HG03196 (cell line): ENCODE data around the gene DOC2A.
"Not testable (repeated sequence)": the region's sequence is repeated elsewhere in the genome, so short reads cannot be mapped to it uniquely, and the experiment has no call there.

ENCODE experiments used
- ATAC-seq: cut with Tn5 transposase; IDR thresholded peaks from one replicate; pipeline ENCODE4 v1.9.1; 2021; ENCODE audit not compliant: unreplicated experiment

Gene DOC2A

GRCh38 chr16:30010844-30011713 lies at the start of gene DOC2A:
TSS of gene DOC2A (minus strand) at chr16:30011027. CDS start at chr16:30010222, 805 bp downstream.
- ATAC-seq, result no peak

GRCh38 chr16:30060346-30060745 lies 49.5 kb upstream of the DOC2A start:
- no peak for ATAC-seq

GRCh38 chr16:30054959-30055553 lies 44.2 kb upstream of the DOC2A start:
- no peak for ATAC-seq

GRCh38 chr16:30054451-30054850 lies 43.6 kb upstream of the DOC2A start:
- ATAC-seq, result no peak

- ATAC-seq, result peak; percentile 14
Measured at GRCh38 chr16:30053376-30054015, 42.7 kb upstream of the DOC2A start.

- ATAC-seq, result peak; percentile 64
Measured at GRCh38 chr16:30052671-30053372, 42.0 kb upstream of the DOC2A start.

- no peak for ATAC-seq
Measured at GRCh38 chr16:30051518-30051917, 40.7 kb upstream of the DOC2A start.

GRCh38 chr16:30049871-30050270 lies 39.0 kb upstream of the DOC2A start:
- no peak for ATAC-seq

GRCh38 chr16:30046588-30046987 lies 35.8 kb upstream of the DOC2A start:
- ATAC-seq, result no peak

- no peak for ATAC-seq
Measured at GRCh38 chr16:30046178-30046577, 35.4 kb upstream of the DOC2A start.

GRCh38 chr16:30041841-30042240 lies 31.0 kb upstream of the DOC2A start:
- no peak for ATAC-seq

- ATAC-seq, result not testable (repeated sequence)
Measured at GRCh38 chr16:30040690-30041089, 29.9 kb upstream of the DOC2A start.

- ATAC-seq, result no peak
Measured at GRCh38 chr16:30040221-30040620, 29.4 kb upstream of the DOC2A start.

- no peak for ATAC-seq
Measured at GRCh38 chr16:30033270-30033669, 22.4 kb upstream of the DOC2A start.

GRCh38 chr16:30032083-30032819 lies 21.4 kb upstream of the DOC2A start:
- no peak for ATAC-seq

- no peak for ATAC-seq
Measured at GRCh38 chr16:30031477-30031918, 20.7 kb upstream of the DOC2A start.

GRCh38 chr16:30030841-30031413 lies 20.1 kb upstream of the DOC2A start, which contains the start of gene TLCD3B:
TSS of gene TLCD3B (minus strand) at chr16:30031271. CDS start at chr16:30030527, 744 bp downstream.
- no peak for ATAC-seq

GRCh38 chr16:30030011-30030685 lies 19.3 kb upstream of the DOC2A start:
- no peak for ATAC-seq

- ATAC-seq, result no peak
Measured at GRCh38 chr16:30028438-30029076, 17.7 kb upstream of the DOC2A start.
